ENCODE measurements around the gene UBL4B.

DNA sequence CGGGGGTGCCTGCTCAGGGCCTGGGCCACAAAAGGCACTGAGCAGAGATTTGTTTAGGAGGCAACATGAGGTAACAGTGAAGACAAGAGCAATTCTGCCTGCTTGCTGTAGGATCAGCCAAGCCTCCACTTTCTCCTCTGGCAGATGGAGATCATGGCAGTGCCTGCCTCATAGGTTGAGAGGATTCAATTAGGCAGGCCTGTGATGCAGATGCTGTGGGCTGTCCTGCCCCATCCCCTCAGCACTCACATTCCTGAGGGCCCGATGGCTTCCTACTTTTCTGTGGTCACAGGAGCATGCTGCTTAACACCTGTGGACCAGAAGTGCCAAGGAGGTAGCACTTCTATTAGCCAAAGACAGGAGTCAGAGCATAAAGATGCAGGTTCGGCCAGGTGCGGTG, 1.2 kb upstream of the UBL4B start:
- TF ChIP-seq, protein P1, sequence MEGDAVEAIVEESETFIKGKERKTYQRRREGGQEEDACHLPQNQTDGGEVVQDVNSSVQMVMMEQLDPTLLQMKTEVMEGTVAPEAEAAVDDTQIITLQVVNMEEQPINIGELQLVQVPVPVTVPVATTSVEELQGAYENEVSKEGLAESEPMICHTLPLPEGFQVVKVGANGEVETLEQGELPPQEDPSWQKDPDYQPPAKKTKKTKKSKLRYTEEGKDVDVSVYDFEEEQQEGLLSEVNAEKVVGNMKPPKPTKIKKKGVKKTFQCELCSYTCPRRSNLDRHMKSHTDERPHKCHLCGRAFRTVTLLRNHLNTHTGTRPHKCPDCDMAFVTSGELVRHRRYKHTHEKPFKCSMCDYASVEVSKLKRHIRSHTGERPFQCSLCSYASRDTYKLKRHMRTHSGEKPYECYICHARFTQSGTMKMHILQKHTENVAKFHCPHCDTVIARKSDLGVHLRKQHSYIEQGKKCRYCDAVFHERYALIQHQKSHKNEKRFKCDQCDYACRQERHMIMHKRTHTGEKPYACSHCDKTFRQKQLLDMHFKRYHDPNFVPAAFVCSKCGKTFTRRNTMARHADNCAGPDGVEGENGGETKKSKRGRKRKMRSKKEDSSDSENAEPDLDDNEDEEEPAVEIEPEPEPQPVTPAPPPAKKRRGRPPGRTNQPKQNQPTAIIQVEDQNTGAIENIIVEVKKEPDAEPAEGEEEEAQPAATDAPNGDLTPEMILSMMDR (conservative IDR thresholded peaks at IDR 0.05; ENCODE audit: low read depth in 2 of 2) = no peak
- TF ChIP-seq POLR2AphosphoS5 (IDR thresholded peaks at IDR 0.05; ENCODE audit: low read depth) (no peak), EZH2 (IDR thresholded peaks at IDR 0.05; ENCODE audit: low read depth, unreplicated experiment) (no peak)
- TF ChIP-seq, protein P2, sequence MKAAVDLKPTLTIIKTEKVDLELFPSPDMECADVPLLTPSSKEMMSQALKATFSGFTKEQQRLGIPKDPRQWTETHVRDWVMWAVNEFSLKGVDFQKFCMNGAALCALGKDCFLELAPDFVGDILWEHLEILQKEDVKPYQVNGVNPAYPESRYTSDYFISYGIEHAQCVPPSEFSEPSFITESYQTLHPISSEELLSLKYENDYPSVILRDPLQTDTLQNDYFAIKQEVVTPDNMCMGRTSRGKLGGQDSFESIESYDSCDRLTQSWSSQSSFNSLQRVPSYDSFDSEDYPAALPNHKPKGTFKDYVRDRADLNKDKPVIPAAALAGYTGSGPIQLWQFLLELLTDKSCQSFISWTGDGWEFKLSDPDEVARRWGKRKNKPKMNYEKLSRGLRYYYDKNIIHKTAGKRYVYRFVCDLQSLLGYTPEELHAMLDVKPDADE (IDR thresholded peaks at IDR 0.05) = no peak
